Cerebellar nuclear complex (tissue), 1 donor: ENCODE measurements around the gene MAPKAPK3.

ENCODE experiments used
- DNase-seq, 2 experiments: peaks; one replicate each; lab custom pipeline; 2025; lab: John Stamatoyannopoulos, UW

Gene MAPKAPK3

GRCh38 chr3:50689558-50689957, 72.6 kb downstream of the MAPKAPK3 start:
- DNase-seq = no peak

GRCh38 chr3:50695031-50695430, 78.1 kb downstream of the MAPKAPK3 start:
- no peak for DNase-seq

GRCh38 chr3:50696276-50696675, 79.3 kb downstream of the MAPKAPK3 start:
- DNase-seq = no peak

GRCh38 chr3:50698269-50698668, 81.3 kb downstream of the MAPKAPK3 start:
- no peak for DNase-seq
